H9 (cell line): ENCODE measurements around the gene TP53BP2. TPM values are rescaled to one million over a fixed set of nuclear protein-coding genes. Genes with fewer than 3 reads are reported as not detected.

Source experiments
- DNase-seq: peaks from one replicate; pipeline ENCODE4 v3.0.0-alpha.2; 2017
- H2AFZ ChIP-seq: one replicate; pipeline ENCODE4 v1.6.1; 2013; ENCODE audit warnings: mild to moderate bottlenecking, low read length, control low read depth, moderate library complexity
- H2AK5ac ChIP-seq: 2 replicates; pipeline ENCODE4 v1.6.1; 2013; ENCODE audit warnings: low read length, control low read depth, mixed read lengths; ENCODE audit not compliant: insufficient read length
- H2BK120ac ChIP-seq: one replicate; pipeline ENCODE4 v1.6.1; 2013; ENCODE audit warnings: low read depth, mild to moderate bottlenecking, low read length, control low read depth, inconsistent platforms; ENCODE audit not compliant: poor library complexity, severe bottlenecking
- H2BK12ac ChIP-seq: 2 replicates; pipeline ENCODE4 v1.6.1; 2013; ENCODE audit warnings: low read length, control low read depth, mixed read lengths, low read depth; ENCODE audit not compliant: insufficient read length
- H2BK15ac ChIP-seq: 2 replicates; pipeline ENCODE4 v1.6.1; 2013; ENCODE audit warnings: low read depth, low read length, control low read depth
- H2BK20ac ChIP-seq: one replicate; pipeline ENCODE4 v1.6.1; 2013; ENCODE audit warnings: low read depth, mild to moderate bottlenecking, low read length, control low read depth, inconsistent platforms; ENCODE audit not compliant: poor library complexity, severe bottlenecking
- H2BK5ac ChIP-seq: 2 replicates; pipeline ENCODE4 v1.6.1; 2013; ENCODE audit warnings: low read length, control low read depth, mixed read lengths; ENCODE audit not compliant: insufficient read length
- H3K14ac ChIP-seq: 2 replicates; pipeline ENCODE4 v1.6.1; 2013; ENCODE audit warnings: low read length, control low read depth; ENCODE audit not compliant: insufficient read depth
- H3K18ac ChIP-seq: 2 replicates; pipeline ENCODE4 v1.6.1; 2013; ENCODE audit warnings: low read depth, mild to moderate bottlenecking, mixed read lengths, low read length, control low read depth; ENCODE audit not compliant: insufficient read length
- H3K23ac ChIP-seq: 2 replicates; pipeline ENCODE4 v1.6.1; 2013; ENCODE audit warnings: low read length, control low read depth, mixed read lengths, low read depth; ENCODE audit not compliant: insufficient read length
- H3K23me2 ChIP-seq: 2 replicates; pipeline ENCODE4 v1.6.1; 2013; ENCODE audit warnings: low read depth, mild to moderate bottlenecking, mixed read lengths, low read length, control low read depth; ENCODE audit not compliant: insufficient read length, poor library complexity, severe bottlenecking
- H3K27ac ChIP-seq: 2 replicates; pipeline ENCODE4 v1.5.1; 2013; ENCODE audit warnings: low read length, control low read depth, mixed read lengths, low read depth; ENCODE audit not compliant: insufficient read length
- H3K27me3 ChIP-seq: 2 replicates; pipeline ENCODE4 v1.6.1; 2013; ENCODE audit warnings: low read length, control low read depth, inconsistent platforms; ENCODE audit not compliant: insufficient read depth
- H3K4ac ChIP-seq: 2 replicates; pipeline ENCODE4 v1.6.1; 2013; ENCODE audit warnings: low read depth, mild to moderate bottlenecking, control low read depth, inconsistent platforms, low read length, moderate library complexity
- H3K4me1 ChIP-seq: 2 replicates; pipeline ENCODE4 v1.6.1; 2013; ENCODE audit warnings: low read length, control low read depth, inconsistent platforms; ENCODE audit not compliant: insufficient read depth
- H3K4me2 ChIP-seq: 2 replicates; pipeline ENCODE4 v1.6.1; 2013; ENCODE audit warnings: low read length, control low read depth, mixed read lengths; ENCODE audit not compliant: insufficient read length, insufficient read depth
- H3K56ac ChIP-seq: 2 replicates; pipeline ENCODE4 v1.6.1; 2013; ENCODE audit warnings: low read depth, mild to moderate bottlenecking, mixed read lengths, low read length, control low read depth; ENCODE audit not compliant: insufficient read length
- H3K79me1 ChIP-seq: 2 replicates; pipeline ENCODE4 v1.6.1; 2013; ENCODE audit warnings: low read depth, mild to moderate bottlenecking, moderate library complexity, low read length, control low read depth, inconsistent platforms; ENCODE audit not compliant: insufficient read depth, poor library complexity, severe bottlenecking
- H3K79me2 ChIP-seq: 2 replicates; pipeline ENCODE4 v1.6.1; 2013; ENCODE audit warnings: low read length, control low read depth, inconsistent platforms; ENCODE audit not compliant: insufficient read depth
- H3K9ac ChIP-seq: 2 replicates; pipeline ENCODE4 v1.6.1; 2013; ENCODE audit warnings: low read length, control low read depth, mixed read lengths; ENCODE audit not compliant: insufficient read length; ENCODE audit errors: extremely low read depth
- H3K9me3 ChIP-seq: one replicate; pipeline ENCODE4 v1.6.1; 2013; ENCODE audit warnings: low read depth, low read length, inconsistent platforms; ENCODE audit not compliant: control insufficient read depth
- H3T11ph ChIP-seq: one replicate; pipeline ENCODE4 v1.6.1; 2013; ENCODE audit warnings: mild to moderate bottlenecking, low read length, control low read depth, inconsistent platforms
- H4K20me1 ChIP-seq: one replicate; pipeline ENCODE4 v1.6.1; 2013; ENCODE audit not compliant: control insufficient read depth, insufficient read length, insufficient read depth
- H4K5ac ChIP-seq: 2 replicates; pipeline ENCODE4 v1.6.1; 2013; ENCODE audit warnings: low read depth, mild to moderate bottlenecking, mixed read lengths, low read length, control low read depth; ENCODE audit not compliant: insufficient read length
- H4K8ac ChIP-seq: replicated peaks from 2 replicates; pipeline ENCODE4 v1.6.1; 2013; ENCODE audit warnings: low read length, control low read depth, mixed read lengths, low read depth; ENCODE audit not compliant: insufficient read length
- H4K91ac ChIP-seq: 2 replicates; pipeline ENCODE4 v1.6.1; 2013; ENCODE audit warnings: low read depth, mild to moderate bottlenecking, moderate library complexity, mixed read lengths, low read length, control low read depth; ENCODE audit not compliant: insufficient read length
- H3K27ac Mint-ChIP-seq, 3 experiments: 2 replicates in 2 of 3; 3 replicates in 1 of 3; pipeline ENCODE4 v1.8.0; 2020 to 2021; ENCODE audit warnings: mixed read lengths in 3 of 3, mild to moderate bottlenecking in 1 of 3, moderate library complexity in 1 of 3
- H3K27me3 Mint-ChIP-seq: 2 replicates; pipeline ENCODE4 v1.8.0; 2021; ENCODE audit warnings: low read depth, mild to moderate bottlenecking, moderate library complexity, mixed read lengths
- H3K36me3 Mint-ChIP-seq, 3 experiments: 2 replicates in 2 of 3; 3 replicates in 1 of 3; pipeline ENCODE4 v1.8.0; 2020 to 2021; ENCODE audit warnings: low read depth in 3 of 3, mixed read lengths in 3 of 3; ENCODE audit not compliant: insufficient read depth in 1 of 3
- H3K4me1 Mint-ChIP-seq, 2 experiments: 2 replicates each; pipeline ENCODE4 v1.8.0; 2020; ENCODE audit warnings: mixed read lengths in 2 of 2
- H3K4me3 Mint-ChIP-seq, 2 experiments: 2 replicates in 1 of 2; 3 replicates in 1 of 2; pipeline ENCODE4 v1.8.0; 2020 to 2021; ENCODE audit warnings: mild to moderate bottlenecking in 2 of 2, mixed read lengths in 2 of 2, moderate library complexity in 1 of 2
- H3K9me3 Mint-ChIP-seq, 2 experiments: 2 replicates in 1 of 2; 3 replicates in 1 of 2; pipeline ENCODE4 v1.8.0; 2020; ENCODE audit warnings: mild to moderate bottlenecking in 2 of 2, mixed read lengths in 2 of 2, moderate library complexity in 1 of 2
- CTCF ChIP-seq: fragments of 200-600 bp; sonication (generic); conservative IDR thresholded peaks from 3 replicates; pipeline ENCODE4 v1.8.0; 2021; ENCODE audit warnings: antibody characterized with exemption, mild to moderate bottlenecking
- WGBS: extraction: QIAGEN DNeasy Blood & Tissue Kit; methylation state at CpG from one replicate; pipeline ENCODE4 v1.1.7; 2013; ENCODE audit warnings: missing lambda C conversion rate, low lambda C conversion rate, mixed read lengths; ENCODE audit not compliant: insufficient read length; ENCODE audit errors: extremely low coverage; 5-methylcytosine and 5-hydroxymethylcytosine counted together
- total RNA-seq: library from RNA; stranded (reverse); gene quantifications from 2 replicates; pipeline ENCODE4 v1.2.1, GENCODE V29; 2021

The TP53BP2 gene
- total RNA-seq, 1 experiment from 2014 or later = 49.7 TPM

DNA sequence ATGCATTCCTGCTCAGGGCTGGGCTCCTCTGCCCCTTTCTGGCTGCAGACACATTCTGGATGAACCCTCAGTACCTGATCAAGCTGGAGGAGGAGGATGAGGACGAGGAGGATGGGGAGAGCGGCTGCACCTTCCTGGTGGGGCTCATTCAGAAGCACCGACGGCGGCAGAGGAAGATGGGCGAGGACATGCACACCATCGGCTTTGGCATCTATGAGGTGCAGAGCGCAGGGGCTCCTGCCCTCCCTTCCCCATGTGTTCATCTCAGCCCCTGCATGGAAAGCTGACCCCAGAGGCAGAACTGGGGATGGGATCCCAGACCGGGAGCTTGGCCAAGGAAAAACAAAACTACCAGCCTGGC lies 90.3 kb downstream of the TP53BP2 start:
- Mint-ChIP-seq H3K36me3 (peaks cover 5 to 33% (median 14%) of the 10 kb centered on the region in 3 experiments; a peak in 5 of 7 replicates), H3K4me1 (peaks cover 23 to 24% of the 10 kb centered on the region in 2 experiments), H3K9me3 (no peaks in the 10 kb centered on the region), H3K27me3 (no peaks in the 10 kb centered on the region; the same call in 1 of the 2 replicates), H3K27ac (no peak overlapping the region; a peak in 1 of 7 replicates), H3K4me3 (no peak overlapping the region)
- H4K8ac ChIP-seq = no peak overlapping the region
- no peak overlapping the region for H3K4me2 ChIP-seq
- H3K9ac ChIP-seq = no peak overlapping the region
- no peak overlapping the region for H3K23ac ChIP-seq
- no peak overlapping the region for H3K56ac ChIP-seq
- H4K91ac ChIP-seq = no peak overlapping the region
- H3T11ph ChIP-seq = no peak overlapping the region
- DNase-seq = no peak
- no peaks in the 10 kb centered on the region for H3K9me3 ChIP-seq
- H3K27ac ChIP-seq = no peak overlapping the region
- H4K5ac ChIP-seq = no peak overlapping the region
- no peaks in the 10 kb centered on the region for H3K79me1 ChIP-seq
- no peak overlapping the region for H3K4ac ChIP-seq
- H2BK120ac ChIP-seq = no peak overlapping the region
- no peaks in the 10 kb centered on the region for H3K27me3 ChIP-seq
- H2BK15ac ChIP-seq = no peak overlapping the region
- no peak overlapping the region for H3K14ac ChIP-seq
- no peaks in the 10 kb centered on the region for H4K20me1 ChIP-seq
- H3K4me1 ChIP-seq = peaks cover 8% of the 10 kb centered on the region; the same call in 1 of the 2 replicates
- no peak overlapping the region for H3K18ac ChIP-seq
- no peaks in the 10 kb centered on the region for H3K23me2 ChIP-seq
- no peak overlapping the region for H2BK5ac ChIP-seq
- H3K79me2 ChIP-seq = no peaks in the 10 kb centered on the region
- no peak overlapping the region for H2AK5ac ChIP-seq
- no peak overlapping the region for H2BK12ac ChIP-seq
- no peak overlapping the region for H2AFZ ChIP-seq
- WGBS = no CpG with 5 or more reads among the region's 9 CpGs
- no peak for TF ChIP-seq CTCF
- H2BK20ac ChIP-seq = no peak overlapping the region
